Head of caudate nucleus (tissue), 42 donors: Measurements from ENCODE around the gene RHBDF1.
A peak's percentile ranks its signal among the peaks of the same experiment; 100 is the strongest.

Experiments used
- DNase-seq, 42 donors: peaks; one replicate each; pipeline versions ENCODE4 v3.0.0 to v3.0.0-alpha.2; 2020 to 2021; ENCODE audit warnings: mixed read lengths in 7 of 42
- intact Hi-C: fragments of 100-400 bp; cut with DNase I; formaldehyde crosslinking; loops from one replicate; pipeline ENCODE4 v1.15.0; 2022

RHBDF1 gene

GRCh38 chr16:63998-64913 is 8.2 kb downstream of the RHBDF1 start:
- no peak for DNase-seq
- intact Hi-C loops: no loop called here

GRCh38 chr16:63466-63865 is 9.0 kb downstream of the RHBDF1 start:
- intact Hi-C loops: no loop called here
- no peak for DNase-seq

- DNase-seq: no peak
- intact Hi-C loops: no loop called here
These were observed 9.5 kb downstream of the RHBDF1 start for GRCh38 chr16:62968-63391.

GRCh38 chr16:62283-62967 is 10.0 kb downstream of the RHBDF1 start:
- intact Hi-C loops: no loop called here
- DNase-seq: no peak

GRCh38 chr16:61879-62281 is 10.6 kb downstream of the RHBDF1 start:
- intact Hi-C loops: no loop called here
- no peak for DNase-seq

- intact Hi-C loops: no loop called here
- peak in 13 of 42 donors; percentile 25 to 71 (median 51) for DNase-seq
These were observed 11.2 kb downstream of the RHBDF1 start for GRCh38 chr16:60929-61878.

GRCh38 chr16:60166-60565 is 12.3 kb downstream of the RHBDF1 start:
- intact Hi-C loops: no loop called here
- DNase-seq: no peak

GRCh38 chr16:59440-60059 is 12.9 kb downstream of the RHBDF1 start:
- DNase-seq: no peak
- intact Hi-C loops: no loop called here

- peak in 1 of 42 donors; percentile 12 for DNase-seq
- intact Hi-C loops: no loop called here
These were observed 13.7 kb downstream of the RHBDF1 start for GRCh38 chr16:58491-59439.

- no peak for DNase-seq
- intact Hi-C loops: no loop called here
These were observed 14.7 kb downstream of the RHBDF1 start for GRCh38 chr16:57711-58110.

GRCh38 chr16:56231-56927 is 16.1 kb downstream of the RHBDF1 start:
- DNase-seq: peak in 2 of 42 donors; percentile 0 to 2
- intact Hi-C loops: no loop called here

GRCh38 chr16:55571-56136 is 16.8 kb downstream of the RHBDF1 start:
- DNase-seq: peak in 1 of 42 donors; percentile 3
- intact Hi-C loops: no loop called here

GRCh38 chr16:54237-54581 is 18.2 kb downstream of the RHBDF1 start:
- no peak for DNase-seq
- intact Hi-C loops: no loop called here

GRCh38 chr16:53346-54236 is 18.8 kb downstream of the RHBDF1 start, which contains the start of the genes POLR3K and SNRNP25:
Gene POLR3K, minus strand, starts transcription at chr16:53608. Its CDS starts 22 bp downstream, at chr16:53586.
Gene SNRNP25, plus strand, starts transcription at chr16:53828. Its CDS starts 189 bp downstream, at chr16:54017.
- intact Hi-C loops: no loop called here
- DNase-seq: peak; percentile 95 to 99 (median 98)

GRCh38 chr16:50769-51591 is 21.5 kb downstream of the RHBDF1 start:
- no peak for DNase-seq
- intact Hi-C loops: no loop called here
